GM18867 (cell line): ENCODE data around the gene CEP76.
"Not testable (repeated sequence)": the region's sequence is repeated elsewhere in the genome, so short reads cannot be mapped to it uniquely, and the experiment has no call there.

Experiments used
- ATAC-seq: cut with Tn5 transposase; IDR thresholded peaks from one replicate; pipeline ENCODE4 v1.9.1; 2021; ENCODE audit warnings: mild to moderate bottlenecking, moderate library complexity; ENCODE audit not compliant: unreplicated experiment

Gene CEP76

DNA sequence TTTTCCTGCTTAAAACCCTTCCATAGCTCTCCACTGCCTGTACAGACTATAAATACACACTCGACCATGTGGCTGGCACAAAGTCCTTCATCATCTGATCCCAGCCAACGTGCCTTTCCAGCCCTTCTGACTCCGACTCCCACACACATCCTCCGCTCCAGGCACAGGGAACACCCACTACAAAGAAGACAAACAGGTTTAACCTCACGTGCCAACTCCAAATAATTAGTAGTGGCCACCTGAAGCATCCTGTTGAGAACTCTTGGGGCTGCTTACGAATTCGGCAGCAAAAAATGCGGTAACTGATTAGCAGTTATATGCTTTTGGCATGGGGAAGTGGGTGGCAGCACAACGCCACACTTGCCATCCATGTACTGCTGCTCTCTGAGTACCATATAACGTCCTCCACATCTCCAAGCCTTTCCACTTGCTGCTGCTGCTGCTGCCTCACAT lies 56.7 kb downstream of the CEP76 start:
- no peak for ATAC-seq

DNA sequence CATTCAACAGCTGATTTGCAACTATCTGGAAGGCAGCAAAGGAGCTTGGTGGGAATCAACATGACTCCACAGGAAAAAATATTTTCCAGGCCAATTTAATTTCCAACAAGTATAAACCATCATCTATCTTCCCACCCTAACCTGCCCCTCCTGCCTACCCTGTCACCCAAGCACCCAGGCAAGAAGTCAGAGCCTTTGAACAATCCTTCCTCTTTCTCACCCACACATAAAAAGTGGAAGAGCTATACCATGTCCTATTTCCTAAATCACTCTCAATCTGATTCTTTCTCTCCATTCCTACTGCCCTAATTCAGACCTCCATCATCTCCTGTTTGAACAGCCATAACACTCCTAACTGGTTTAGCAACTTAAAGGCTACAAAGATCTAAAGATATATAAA lies 57.3 kb downstream of the CEP76 start:
- no peak for ATAC-seq

DNA sequence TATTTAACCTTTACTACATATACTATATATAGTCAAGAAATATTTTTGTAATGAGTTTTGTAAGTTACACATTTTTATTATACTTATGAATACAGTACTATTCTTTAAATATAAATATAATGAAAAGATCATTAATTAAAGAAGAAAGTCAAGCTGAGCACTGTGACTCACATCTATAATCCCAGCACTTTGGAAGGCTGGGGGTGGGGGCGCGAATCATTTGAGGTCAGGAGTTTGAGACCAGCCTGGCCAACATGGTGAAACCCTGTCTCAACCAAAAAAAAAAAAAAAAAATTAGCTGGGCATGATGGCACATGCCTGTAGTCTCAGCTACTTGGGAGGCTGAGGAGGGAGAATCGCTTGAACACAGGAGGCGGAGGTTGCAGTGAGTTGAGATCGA lies 58.8 kb downstream of the CEP76 start:
- ATAC-seq: not testable (repeated sequence)

DNA sequence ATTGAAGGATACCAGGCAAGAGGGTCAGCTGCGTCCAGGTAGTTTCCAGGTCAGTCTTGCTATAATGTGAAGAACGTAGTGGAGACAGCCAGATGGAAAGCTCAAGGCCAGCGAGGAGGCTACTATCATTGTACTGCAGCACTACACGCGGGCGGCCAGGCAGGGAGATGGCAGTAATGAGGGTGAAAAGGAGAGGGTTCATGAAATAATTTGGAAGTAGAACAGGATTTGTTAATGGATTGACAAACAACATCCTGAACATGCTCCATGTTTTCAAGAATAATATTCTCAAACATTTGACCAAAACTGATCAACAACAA lies 61.7 kb downstream of the CEP76 start:
- ATAC-seq: no peak

DNA sequence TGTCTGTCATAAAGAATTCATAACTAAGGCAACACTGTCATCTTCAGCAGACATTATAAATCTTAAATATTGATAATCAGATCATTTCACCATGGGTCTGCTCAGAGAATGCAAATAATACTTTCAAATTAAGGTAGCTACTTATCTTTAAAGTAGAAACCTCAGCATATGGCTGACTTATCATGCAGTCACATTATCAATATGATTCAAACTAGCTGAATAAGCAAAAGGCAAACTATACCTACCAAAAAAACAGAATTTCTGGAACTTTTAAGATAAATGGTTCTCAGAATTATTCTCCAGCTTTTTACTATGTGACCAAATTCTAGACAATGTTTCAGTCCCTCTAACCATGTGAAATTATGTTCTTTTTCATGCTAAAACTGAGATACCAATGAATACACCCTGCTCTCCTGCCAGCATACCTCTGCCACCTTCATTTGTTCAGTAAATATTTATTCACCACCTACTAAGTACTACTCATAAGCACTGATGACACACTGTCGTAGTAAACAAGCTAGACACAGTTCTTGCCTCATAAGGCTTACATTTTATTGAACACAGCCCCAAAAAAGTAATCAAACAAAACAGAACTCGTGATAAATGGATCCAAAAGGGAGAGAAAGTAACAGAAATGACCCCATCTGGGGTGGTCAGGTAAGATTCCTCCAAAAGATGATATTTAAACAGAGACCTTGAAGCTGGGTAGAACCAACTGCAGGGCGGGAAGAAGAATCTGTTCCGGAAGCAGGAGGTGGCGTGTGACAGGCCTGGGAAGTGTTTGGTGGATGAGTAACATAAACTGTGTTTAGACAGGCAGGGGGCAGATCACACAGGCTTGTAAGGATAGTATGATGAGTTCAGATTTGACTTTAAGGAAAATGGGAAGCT lies 62.3 kb downstream of the CEP76 start:
- ATAC-seq: no peak

DNA sequence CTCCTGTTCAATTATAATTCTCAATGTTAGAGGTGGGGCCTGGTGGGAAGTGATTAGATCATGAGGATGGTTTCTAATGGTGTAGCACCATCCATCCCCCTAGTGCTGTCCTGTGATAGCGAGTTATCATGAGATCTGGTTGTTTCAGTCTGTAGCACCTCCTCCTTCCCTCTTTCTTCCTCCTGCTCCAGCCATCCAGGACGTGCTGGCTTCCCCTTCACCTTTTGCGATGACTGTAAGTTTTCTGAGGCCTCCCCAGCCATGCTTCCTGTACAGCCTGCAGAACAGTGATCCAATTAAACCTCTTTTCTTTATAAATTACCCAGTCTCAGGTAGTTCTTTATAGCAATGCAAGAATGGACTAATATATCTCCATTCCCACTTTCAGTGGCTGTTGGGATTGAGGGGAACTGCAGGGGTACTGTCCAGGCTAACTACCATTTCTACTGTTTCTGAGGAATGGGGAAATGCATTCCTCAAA lies 63.8 kb downstream of the CEP76 start:
- no peak for ATAC-seq

DNA sequence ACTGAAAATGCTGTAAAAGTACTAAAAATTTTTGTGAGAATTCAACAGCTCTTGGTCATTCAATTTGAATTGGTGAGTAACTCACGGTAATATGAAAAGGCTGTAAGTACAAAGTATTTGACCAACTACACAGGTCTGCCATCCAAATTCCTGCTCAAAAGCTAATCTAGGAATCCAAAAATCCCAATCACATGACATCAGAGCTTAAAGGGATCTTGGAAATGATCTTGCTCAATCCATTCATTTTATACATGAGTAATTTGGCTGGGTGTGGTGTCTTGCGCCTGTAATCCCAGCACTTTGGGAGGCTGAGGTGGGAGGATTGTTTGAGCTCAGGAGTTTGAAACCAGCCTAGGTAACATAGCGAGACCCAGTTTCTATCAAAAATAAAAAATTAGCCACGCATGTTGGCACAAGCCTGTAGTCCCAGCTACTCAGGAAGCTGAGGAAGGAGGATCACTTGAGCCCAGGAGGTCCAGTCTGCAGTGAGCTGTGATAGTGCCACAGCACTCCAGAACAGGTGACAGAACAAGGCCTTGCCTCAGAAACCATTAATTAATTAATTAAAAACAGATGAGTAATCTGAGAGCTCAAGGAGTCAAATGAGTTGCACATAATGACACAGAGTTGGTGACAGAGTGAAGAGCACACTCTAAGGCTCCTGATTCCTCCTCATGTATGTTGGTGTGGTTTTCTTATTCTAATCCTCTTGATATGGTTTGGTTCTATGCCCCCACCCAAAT lies 64.5 kb downstream of the CEP76 start:
- no peak for ATAC-seq

DNA sequence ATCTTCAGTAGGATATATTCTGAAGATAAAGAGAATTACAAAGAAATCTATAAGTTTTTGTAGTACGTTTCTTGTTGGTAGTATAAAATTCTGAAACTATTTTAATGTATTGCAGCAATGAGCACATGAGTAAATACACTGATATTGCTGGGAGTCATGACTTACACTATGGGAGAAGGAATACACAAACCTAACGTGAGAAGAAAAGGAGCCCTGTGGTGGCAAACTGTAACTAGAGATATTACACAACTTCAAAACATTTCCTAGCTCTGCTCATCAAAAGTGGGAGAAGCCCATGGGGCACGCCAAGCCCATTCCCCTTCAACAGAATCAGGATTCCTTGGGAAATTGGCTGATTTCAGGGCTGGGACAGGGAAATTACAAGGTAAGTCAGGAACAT lies 65.1 kb downstream of the CEP76 start:
- no peak for ATAC-seq

DNA sequence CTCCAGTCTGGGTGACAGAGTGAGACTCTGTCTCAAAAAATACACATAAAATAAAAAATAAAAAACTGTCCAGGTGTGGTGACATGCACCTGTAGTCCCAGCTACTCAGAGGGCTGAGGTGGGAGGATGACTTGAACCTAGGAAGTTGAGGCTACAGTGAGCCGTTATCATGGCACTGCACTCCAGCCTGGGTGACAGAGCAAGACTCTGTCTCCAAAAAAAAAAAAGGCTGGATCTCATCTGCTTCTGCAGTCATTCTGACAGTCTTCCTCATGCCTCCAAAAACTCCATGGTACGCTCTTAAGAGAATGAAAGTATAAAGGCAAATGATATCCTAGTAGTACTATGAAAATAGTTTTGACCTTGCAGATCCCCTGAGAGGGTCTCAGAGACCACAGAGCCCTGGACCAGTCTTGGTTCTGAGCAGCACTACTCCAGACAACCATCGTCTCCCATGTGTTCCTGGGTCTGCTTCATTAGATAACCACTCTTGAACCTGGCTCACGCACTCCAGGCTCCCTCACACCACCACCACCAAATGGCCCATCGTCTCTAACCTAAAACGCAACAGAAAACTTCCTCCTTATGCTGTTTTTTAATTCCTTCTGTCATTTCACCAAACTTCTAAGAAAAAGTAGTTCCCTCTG lies 70.6 kb downstream of the CEP76 start:
- ATAC-seq: no peak

DNA sequence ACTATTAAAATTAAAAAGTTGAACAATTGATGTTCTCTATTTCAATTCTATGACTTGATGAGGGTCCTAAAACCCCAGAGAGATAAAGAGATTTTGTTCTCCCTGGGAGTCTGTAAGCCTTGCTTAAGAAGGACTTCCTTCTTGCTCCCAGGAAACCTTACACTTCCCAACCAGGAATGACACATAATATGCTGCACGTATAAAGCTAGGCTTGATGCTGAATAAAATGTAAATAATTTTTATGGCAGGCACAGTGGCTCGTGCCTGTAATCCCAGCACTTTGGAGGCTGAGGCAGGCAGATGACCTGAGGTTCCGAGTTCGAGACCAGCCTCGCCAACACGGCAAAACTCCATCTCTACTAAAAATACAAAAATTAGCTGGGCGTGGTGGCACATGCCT lies 72.4 kb downstream of the CEP76 start:
- ATAC-seq: no peak

DNA sequence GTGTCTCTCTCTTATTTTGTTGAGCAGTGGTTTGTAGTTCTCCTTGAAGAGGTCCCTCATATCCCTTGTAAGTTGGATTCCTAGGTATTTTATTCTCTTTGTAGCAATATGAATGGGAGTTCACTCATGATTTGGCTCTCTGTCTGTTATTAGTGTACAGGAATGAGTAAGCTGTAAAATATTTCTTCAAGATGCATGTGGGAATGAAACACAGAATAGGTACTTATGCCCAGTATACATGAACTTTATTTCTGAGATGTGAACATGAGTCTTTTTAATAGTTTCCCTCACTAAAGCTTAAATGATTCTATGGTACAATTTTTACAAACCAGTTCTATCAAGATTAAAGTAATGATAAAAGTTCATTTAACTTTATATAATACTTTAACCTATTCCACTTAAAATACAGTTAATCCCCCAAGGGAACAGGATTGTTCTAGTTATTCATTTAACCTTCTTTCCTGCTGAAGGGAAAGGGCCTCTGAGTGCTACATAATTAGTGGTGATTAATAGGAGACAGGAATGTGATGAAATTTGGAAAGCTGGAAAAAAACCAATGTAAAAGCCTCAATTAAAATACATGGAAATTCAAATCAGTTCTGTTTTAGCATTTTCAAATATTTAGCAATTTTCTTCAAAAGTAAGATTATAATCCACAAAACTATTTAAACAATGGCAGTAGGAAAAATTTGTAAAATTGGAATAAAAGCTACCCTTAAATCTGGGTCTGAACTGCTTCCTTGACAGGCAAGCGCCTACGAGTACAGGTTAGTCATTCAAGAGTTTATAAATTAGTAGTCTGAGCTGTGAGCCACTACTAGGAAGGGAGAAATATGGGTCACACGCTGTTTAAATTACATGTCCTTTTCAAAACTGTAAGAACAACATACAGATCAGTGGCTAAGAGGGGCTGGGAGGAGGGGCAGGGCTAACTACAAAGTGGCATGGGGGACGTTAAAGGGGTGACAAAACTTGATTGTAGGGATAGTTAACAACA lies 73.5 kb downstream of the CEP76 start:
- ATAC-seq: no peak

DNA sequence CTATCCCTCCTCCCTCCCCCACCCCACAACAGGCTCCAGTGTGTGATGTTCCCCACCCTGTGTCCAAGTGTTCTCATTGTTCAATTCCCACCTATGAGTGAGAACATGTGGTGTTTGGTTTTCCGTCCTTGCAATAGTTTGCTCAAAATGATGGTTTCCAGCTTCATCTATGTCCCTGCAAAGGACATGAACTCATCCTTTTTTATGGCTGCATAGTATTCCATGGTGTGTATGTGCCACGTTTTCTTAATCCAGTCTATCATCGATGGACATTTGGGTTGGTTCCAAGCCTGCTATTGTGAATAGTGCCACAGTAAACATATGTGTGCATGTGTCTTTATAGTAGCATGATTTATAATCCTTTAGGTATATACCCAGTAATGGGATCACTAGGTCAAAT lies 75.3 kb downstream of the CEP76 start:
- not testable (repeated sequence) for ATAC-seq

DNA sequence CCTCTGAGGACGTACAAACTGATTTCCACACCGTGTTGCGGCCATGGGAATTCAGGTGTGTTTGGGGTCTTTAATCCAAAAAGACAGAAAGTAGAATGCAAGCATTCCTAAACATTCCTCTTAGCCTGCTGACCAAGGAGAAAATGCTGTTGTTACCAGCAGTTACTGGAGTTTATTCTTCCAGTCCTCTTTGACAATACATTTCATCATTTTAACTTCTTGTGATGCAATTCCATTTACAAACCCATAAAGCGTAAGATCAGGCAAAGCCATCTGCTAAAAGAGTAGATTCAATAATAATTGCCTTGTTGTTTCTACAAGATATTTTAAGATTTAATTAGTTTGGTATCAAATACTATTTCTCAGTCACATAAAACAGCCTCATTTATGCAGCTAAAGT lies 77.3 kb downstream of the CEP76 start:
- ATAC-seq: no peak
